Tibial artery (tissue), 4 donors: Measurements from ENCODE around the gene GALNT6.

Experiments
- DNase-seq, 2 donors: peaks; one replicate each; pipeline ENCODE4 v3.0.0-alpha.2; 2019
- H3K27ac ChIP-seq, 2 donors: fragments of 200-600 bp; sonication (generic) in 1 of 2; 1 replicate in 1 of 2; 2 replicates in 1 of 2; pipeline ENCODE4 v1.5.1; 2018 to 2019; ENCODE audit warnings: mild to moderate bottlenecking in 1 of 2
- H3K27me3 ChIP-seq, 2 donors: fragments of 200-600 bp; sonication (generic) in 1 of 2; one replicate each; pipeline versions ENCODE4 v1.5.1 to v1.6.0; 2016 to 2019
- H3K36me3 ChIP-seq, 3 donors: fragments of 200-600 bp; sonication (generic) in 2 of 3; one replicate each; pipeline ENCODE4 v1.5.1; 2016 to 2019; ENCODE audit warnings: mild to moderate bottlenecking in 2 of 3
- H3K4me1 ChIP-seq, 4 donors: fragments of 200-600 bp; sonication (generic) in 2 of 4; 1 replicate in 3 of 4; 2 replicates in 1 of 4; pipeline ENCODE4 v1.5.1; 2016 to 2019
- H3K4me3 ChIP-seq, 2 donors: fragments of 200-600 bp; sonication (generic) in 1 of 2; 1 replicate in 1 of 2; 2 replicates in 1 of 2; pipeline ENCODE4 v1.5.1; 2018 to 2019; ENCODE audit warnings: mild to moderate bottlenecking in 2 of 2
- H3K9me3 ChIP-seq, 3 donors: fragments of 200-600 bp; sonication (generic) in 1 of 3; one replicate each; pipeline ENCODE4 v1.5.1; 2016 to 2019
- CTCF ChIP-seq, 2 experiments: fragments of 200-600 bp in 1 of 2; fragments of 450-650 bp in 1 of 2; IDR thresholded peaks; one replicate each; pipeline ENCODE4 v1.5.1; 2017 to 2019; ENCODE audit warnings: antibody characterized with exemption in 2 of 2, mild to moderate bottlenecking in 1 of 2, moderate library complexity in 1 of 2
- intact Hi-C: fragments of 100-400 bp; cut with DNase I; formaldehyde crosslinking; loops from one replicate; pipeline ENCODE4 v1.15.0; 2023; ENCODE audit warnings: low total_unique reads

The GALNT6 gene

GRCh38 chr12:51390891-51391282 lies 319 bp downstream of the GALNT6 start:
- no peak for DNase-seq

GRCh38 chr12:51390457-51390856 lies 749 bp downstream of the GALNT6 start:
- no peak overlapping the region for H3K27ac ChIP-seq
- peak in 1 of 2 donors; percentile 48 for DNase-seq
- H3K36me3 ChIP-seq: no peaks in the 10 kb centered on the region
- H3K4me1 ChIP-seq: peaks cover 0 to 28% (median 14%) of the 10 kb centered on the region in 4 donors
- intact Hi-C loops: no loop called here
- no peak overlapping the region for H3K4me3 ChIP-seq
- no peak for TF ChIP-seq CTCF (IDR thresholded peaks at IDR 0.05)
- no peaks in the 10 kb centered on the region for H3K9me3 ChIP-seq
- peaks cover 0 to 25% of the 10 kb centered on the region in 2 donors for H3K27me3 ChIP-seq

More at GRCh38 chr12:51390891-51391282, 319 bp downstream of the GALNT6 start:
- Histone ChIP-seq H3K27me3 (peaks cover 0 to 25% of the 10 kb centered on the region in 2 donors), H3K27ac (no peak overlapping the region), H3K9me3 (no peaks in the 10 kb centered on the region), H3K4me3 (peak overlapping the region; percentile 51 to 56), H3K4me1 (peaks cover 0 to 28% (median 14%) of the 10 kb centered on the region in 4 donors), H3K36me3 (no peaks in the 10 kb centered on the region)
- intact Hi-C loops: no loop called here
- no peak for TF ChIP-seq CTCF (IDR thresholded peaks at IDR 0.05)

GRCh38 chr12:51389302-51389999 lies 1.8 kb downstream of the GALNT6 start:
- Histone ChIP-seq H3K4me3 (no peak overlapping the region), H3K27me3 (peaks cover 0 to 24% of the 10 kb centered on the region in 2 donors), H3K27ac (no peak overlapping the region), H3K9me3 (no peaks in the 10 kb centered on the region), H3K36me3 (no peaks in the 10 kb centered on the region), H3K4me1 (peaks cover 0 to 28% (median 14%) of the 10 kb centered on the region in 4 donors)
- peak in 1 of 2 donors; percentile 24 for DNase-seq
- TF ChIP-seq CTCF (IDR thresholded peaks at IDR 0.05): no peak
- intact Hi-C loops: no loop called here

GRCh38 chr12:51388846-51389245 lies 2.4 kb downstream of the GALNT6 start:
- no peak for TF ChIP-seq CTCF (IDR thresholded peaks at IDR 0.05)
- Histone ChIP-seq H3K36me3 (no peaks in the 10 kb centered on the region), H3K27me3 (peaks cover 0 to 18% of the 10 kb centered on the region in 2 donors), H3K27ac (no peak overlapping the region), H3K4me3 (no peak overlapping the region), H3K4me1 (peaks cover 0 to 28% (median 14%) of the 10 kb centered on the region in 4 donors), H3K9me3 (no peaks in the 10 kb centered on the region)
- DNase-seq: no peak
- intact Hi-C loops: no loop called here

- Histone ChIP-seq H3K27ac (no peak overlapping the region), H3K4me1 (peaks cover 0 to 28% (median 14%) of the 10 kb centered on the region in 4 donors)
- intact Hi-C loops: no loop called here
These were observed 3.0 kb downstream of the GALNT6 start for GRCh38 chr12:51388069-51388799.

More at GRCh38 chr12:51388069-51388799, 3.0 kb downstream of the GALNT6 start:
- Histone ChIP-seq H3K9me3 (no peaks in the 10 kb centered on the region), H3K27me3 (peaks cover 0 to 13% of the 10 kb centered on the region in 2 donors), H3K36me3 (no peaks in the 10 kb centered on the region), H3K4me3 (no peak overlapping the region)
- peak; percentile 44 to 67 for DNase-seq
- TF ChIP-seq CTCF (IDR thresholded peaks at IDR 0.05): no peak
